ENCODE data around the gene COPB2.

COPB2 gene

GRCh38 chr3:139364549-139364948 is 24.9 kb downstream of the COPB2 start:
- no peak for DNase-seq
- H4K20me1 ChIP-seq (ENCODE audit: insufficient read depth, low read length): no peaks in the 10 kb centered on the region
- H3K4me1 ChIP-seq (ENCODE audit: insufficient read depth, low read length): no peaks in the 10 kb centered on the region
- H3K36me3 ChIP-seq (ENCODE audit: insufficient read depth, low read length): peaks cover 98% of the 10 kb centered on the region
- no peak overlapping the region for H2AFZ ChIP-seq (ENCODE audit: low read depth, low read length)
- H3K9ac ChIP-seq (ENCODE audit: low read depth, low read length): no peak overlapping the region
- ATAC-seq (ENCODE audit: insufficient read depth, low read depth): no peak
- no peaks in the 10 kb centered on the region for H3K27me3 ChIP-seq (ENCODE audit: insufficient read depth, low read length, poor library complexity)
- no peaks in the 10 kb centered on the region for H3K9me3 ChIP-seq (ENCODE audit: insufficient read depth, low read length, severe bottlenecking)
- no peak overlapping the region for H3K4me3 ChIP-seq (ENCODE audit: low read depth in 1 of 2, low read length in 2 of 2)
- no peaks in the 10 kb centered on the region for H3K79me2 ChIP-seq (ENCODE audit: insufficient read depth, low read length)
- TF ChIP-seq EZH2 (IDR thresholded peaks at IDR 0.05; ENCODE audit: borderline replicate concordance, low read depth, low read length, severe bottlenecking) (no peak), CTCF (IDR thresholded peaks at IDR 0.05; ENCODE audit: borderline replicate concordance, extremely low read depth, low read length, poor library complexity, severe bottlenecking) (no peak)
- no peak overlapping the region for H3K4me2 ChIP-seq (ENCODE audit: insufficient read depth, low read length)
- no peak overlapping the region for H3K27ac ChIP-seq (ENCODE audit: low read length)

GRCh38 chr3:139361276-139361675 is 28.2 kb downstream of the COPB2 start:
- no peaks in the 10 kb centered on the region for H3K4me1 ChIP-seq (ENCODE audit: insufficient read depth, low read length)

GRCh38 chr3:139358841-139359562 is 30.4 kb downstream of the COPB2 start:
- DNase-seq: no peak
- H3K36me3 ChIP-seq (ENCODE audit: insufficient read depth, low read length): peaks cover 97% of the 10 kb centered on the region

More at GRCh38 chr3:139361276-139361675, 28.2 kb downstream of the COPB2 start:
- Histone ChIP-seq H3K4me2 (ENCODE audit: insufficient read depth, low read length) (no peak overlapping the region), H3K27ac (ENCODE audit: low read length) (no peak overlapping the region), H3K9ac (ENCODE audit: low read depth, low read length) (no peak overlapping the region), H3K9me3 (ENCODE audit: insufficient read depth, low read length, severe bottlenecking) (no peaks in the 10 kb centered on the region), H3K4me3 (ENCODE audit: low read depth in 1 of 2, low read length in 2 of 2) (no peak overlapping the region), H3K36me3 (ENCODE audit: insufficient read depth, low read length) (peaks cover 97% of the 10 kb centered on the region), H4K20me1 (ENCODE audit: insufficient read depth, low read length) (no peaks in the 10 kb centered on the region), H3K79me2 (ENCODE audit: insufficient read depth, low read length) (no peaks in the 10 kb centered on the region), H3K27me3 (ENCODE audit: insufficient read depth, low read length, poor library complexity) (no peaks in the 10 kb centered on the region), H2AFZ (ENCODE audit: low read depth, low read length) (no peak overlapping the region)
- TF ChIP-seq EZH2 (IDR thresholded peaks at IDR 0.05; ENCODE audit: borderline replicate concordance, low read depth, low read length, severe bottlenecking) (no peak), CTCF (IDR thresholded peaks at IDR 0.05; ENCODE audit: borderline replicate concordance, extremely low read depth, low read length, poor library complexity, severe bottlenecking) (no peak)
- no peak for DNase-seq
- no peak for ATAC-seq (ENCODE audit: insufficient read depth, low read depth)

More at GRCh38 chr3:139358841-139359562, 30.4 kb downstream of the COPB2 start:
- no peak for TF ChIP-seq CTCF (IDR thresholded peaks at IDR 0.05; ENCODE audit: borderline replicate concordance, extremely low read depth, low read length, poor library complexity, severe bottlenecking)
- no peak for TF ChIP-seq EZH2 (IDR thresholded peaks at IDR 0.05; ENCODE audit: borderline replicate concordance, low read depth, low read length, severe bottlenecking)
- H3K27ac ChIP-seq (ENCODE audit: low read length): no peak overlapping the region
- no peak overlapping the region for H3K4me2 ChIP-seq (ENCODE audit: insufficient read depth, low read length)
- no peak overlapping the region for H2AFZ ChIP-seq (ENCODE audit: low read depth, low read length)
- H4K20me1 ChIP-seq (ENCODE audit: insufficient read depth, low read length): no peaks in the 10 kb centered on the region
- no peaks in the 10 kb centered on the region for H3K27me3 ChIP-seq (ENCODE audit: insufficient read depth, low read length, poor library complexity)
- peaks cover 2% of the 10 kb centered on the region; the same call in 1 of the 2 replicates for H3K79me2 ChIP-seq (ENCODE audit: insufficient read depth, low read length)
- H3K4me3 ChIP-seq (ENCODE audit: low read depth in 1 of 2, low read length in 2 of 2): no peak overlapping the region
- ATAC-seq (ENCODE audit: insufficient read depth, low read depth): no peak
- H3K9me3 ChIP-seq (ENCODE audit: insufficient read depth, low read length, severe bottlenecking): no peaks in the 10 kb centered on the region
- H3K4me1 ChIP-seq (ENCODE audit: insufficient read depth, low read length): no peaks in the 10 kb centered on the region
- H3K9ac ChIP-seq (ENCODE audit: low read depth, low read length): no peak overlapping the region

All from DND-41 (cell line).